GM21528 (cell line): ENCODE measurements around the gene PPM1A.
A peak's percentile ranks its signal among the peaks of the same experiment; 100 is the strongest.
"Not testable (repeated sequence)": the region's sequence is repeated elsewhere in the genome, so short reads cannot be mapped to it uniquely, and the experiment has no call there.

Experiments used
- ATAC-seq: cut with Tn5 transposase; IDR thresholded peaks from one replicate; pipeline ENCODE4 v1.9.1; 2021; ENCODE audit warnings: mild to moderate bottlenecking, moderate library complexity; ENCODE audit not compliant: unreplicated experiment, low FRiP score

Gene PPM1A

DNA sequence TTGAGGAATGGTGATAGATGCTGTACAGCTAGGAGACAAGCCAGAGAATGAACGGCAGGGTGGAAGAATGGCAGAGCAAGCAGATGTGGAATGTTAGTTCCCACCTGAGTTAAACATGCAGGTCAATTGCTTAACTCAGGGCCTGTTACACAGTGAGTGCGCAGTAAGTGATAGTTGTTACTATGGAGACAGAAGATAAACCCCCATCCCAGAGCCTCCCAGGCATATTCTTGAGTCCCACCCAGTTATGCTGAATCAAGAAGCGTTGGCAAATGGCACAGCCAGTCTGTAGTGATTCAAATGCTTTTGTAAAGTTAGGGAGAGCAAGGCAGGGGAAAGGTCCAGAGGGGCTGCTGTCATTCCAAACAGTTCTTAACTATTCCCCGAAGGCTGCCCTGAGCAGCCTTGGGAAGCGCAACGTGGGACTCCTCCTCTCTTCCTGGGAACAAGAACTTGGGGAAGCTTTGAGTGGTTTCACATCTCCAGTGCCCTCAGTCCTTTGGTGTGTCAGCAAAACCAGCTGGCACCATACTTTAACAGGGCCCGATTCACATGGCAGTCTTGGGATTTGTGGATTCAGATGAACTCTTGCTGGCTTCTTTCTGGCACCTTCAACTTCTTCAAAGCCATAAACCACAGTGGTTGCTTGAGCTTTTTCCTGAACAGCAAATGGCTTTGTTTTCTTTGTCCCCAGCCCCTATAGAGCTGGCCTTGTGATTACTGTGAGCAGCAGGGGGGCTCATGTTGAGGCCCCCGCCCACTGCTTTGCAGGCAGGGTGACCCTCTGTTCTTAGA is 66.4 kb downstream of the PPM1A start:
- ATAC-seq, result no peak

- no peak for ATAC-seq
Observed at GRCh38 chr14:60317609-60318008, 68.6 kb downstream of the PPM1A start.

GRCh38 chr14:60320860-60321259 is 71.8 kb downstream of the PPM1A start:
- ATAC-seq, result not testable (repeated sequence)

GRCh38 chr14:60323199-60323896 is 74.3 kb downstream of the PPM1A start:
- ATAC-seq, result no peak

DNA sequence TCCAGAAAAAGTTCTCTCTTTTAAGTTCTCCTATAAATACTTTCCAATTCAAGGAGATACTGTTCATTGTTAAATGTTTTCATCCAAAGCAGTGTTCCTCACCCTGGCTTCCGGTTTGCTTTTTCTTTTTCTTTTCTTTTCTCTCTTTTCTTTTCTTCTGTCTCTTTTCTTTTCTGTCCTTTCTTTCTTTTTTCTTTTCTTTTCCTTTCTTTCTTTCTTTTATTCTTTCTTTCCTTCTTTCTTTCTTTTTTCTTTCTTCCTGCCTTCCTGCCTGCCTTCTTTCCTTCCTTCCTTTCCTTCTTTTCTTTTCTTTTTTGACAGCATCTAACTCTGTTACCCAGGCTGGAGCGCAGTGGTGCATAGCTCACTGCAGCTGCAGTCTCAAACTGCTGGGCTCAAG is 75.8 kb downstream of the PPM1A start:
- no peak for ATAC-seq

GRCh38 chr14:60326274-60326673 is 77.3 kb downstream of the PPM1A start:
- ATAC-seq, result no peak

- ATAC-seq, result peak; percentile 63
Observed at GRCh38 chr14:60327447-60328331, 78.7 kb downstream of the PPM1A start.

DNA sequence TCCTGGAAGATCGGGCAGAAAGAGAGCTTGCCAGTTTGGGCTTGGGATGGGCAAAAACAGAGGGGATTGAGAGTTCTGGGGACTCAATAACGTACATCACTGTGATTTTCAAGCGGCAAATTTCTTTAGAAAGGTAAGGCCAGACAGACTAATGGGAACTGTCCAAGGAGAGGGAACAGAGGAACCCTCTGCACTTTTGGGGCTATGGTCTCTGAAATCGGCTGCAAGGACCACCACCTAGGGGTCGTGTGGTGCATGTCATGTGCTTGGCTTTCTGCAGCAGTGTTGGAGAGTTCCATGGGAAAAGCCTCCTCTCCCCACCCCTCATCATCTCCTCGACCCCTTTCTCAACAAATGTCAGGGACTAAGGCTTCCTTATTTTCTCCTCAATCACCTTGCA is 79.6 kb downstream of the PPM1A start:
- ATAC-seq, result no peak

GRCh38 chr14:60329274-60329673 is 80.3 kb downstream of the PPM1A start:
- ATAC-seq, result no peak

DNA sequence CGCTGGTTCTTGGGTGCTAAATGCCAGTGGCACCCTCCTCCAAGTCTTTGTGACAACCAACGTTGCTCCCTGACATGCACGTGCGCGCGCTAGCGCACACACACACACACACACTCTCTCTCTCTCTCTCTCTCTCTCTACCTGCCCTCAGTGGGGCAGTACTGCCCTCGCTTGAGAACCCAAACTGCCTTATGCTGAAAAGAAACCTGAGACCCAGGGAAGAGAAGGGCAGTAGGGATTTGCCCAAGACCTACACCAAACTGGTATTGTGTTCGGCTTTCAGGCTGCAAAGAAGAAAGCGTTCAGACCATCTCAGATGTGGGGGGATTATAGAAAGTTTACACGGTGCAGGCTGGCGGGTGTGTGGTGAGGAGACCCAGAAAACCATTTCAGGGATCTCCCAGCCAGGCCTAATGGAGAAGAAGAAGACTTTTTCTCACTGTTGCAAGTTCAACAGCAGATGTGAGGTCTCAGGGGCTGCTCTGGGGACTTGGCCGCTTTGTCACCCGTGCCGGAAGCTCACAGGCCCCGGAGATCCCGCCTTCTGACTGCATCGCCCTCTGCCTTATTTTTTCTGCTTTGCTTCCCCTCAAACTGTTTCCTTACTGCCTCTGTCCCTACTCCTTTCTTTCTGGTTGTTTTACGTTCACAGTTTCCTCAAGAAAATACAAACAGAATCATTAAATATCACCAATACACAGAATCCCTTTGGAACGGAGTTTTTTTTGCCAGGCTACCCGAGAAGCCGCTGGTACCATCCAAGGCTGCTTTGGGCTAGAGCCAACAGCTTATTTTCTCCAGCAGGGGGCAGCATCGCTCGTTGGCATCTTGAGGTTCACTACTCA is 82.4 kb downstream of the PPM1A start:
- ATAC-seq, result peak; percentile 79

GRCh38 chr14:60332046-60332399 is 83.0 kb downstream of the PPM1A start:
- ATAC-seq, result no peak

GRCh38 chr14:60332869-60333268 is 83.8 kb downstream of the PPM1A start:
- no peak for ATAC-seq

DNA sequence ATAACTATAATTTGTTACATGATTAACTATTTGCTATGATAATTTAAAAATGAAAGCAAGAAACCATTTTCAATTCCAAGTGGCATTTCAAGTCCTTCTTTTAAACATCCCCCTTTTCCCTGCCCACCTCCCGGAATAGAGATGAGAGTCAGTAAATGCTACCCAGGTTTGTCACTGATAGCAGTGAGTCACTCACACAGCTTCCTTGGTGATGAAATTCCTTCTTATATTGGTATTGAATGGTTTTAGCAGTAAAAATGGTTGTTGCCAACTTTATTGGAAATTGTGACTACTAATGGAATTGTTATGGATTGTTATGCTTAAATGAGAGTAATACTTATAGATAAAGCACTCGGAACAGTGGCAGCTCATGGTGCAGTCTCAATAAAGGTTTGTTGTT is 90.5 kb downstream of the PPM1A start:
- ATAC-seq, result no peak

DNA sequence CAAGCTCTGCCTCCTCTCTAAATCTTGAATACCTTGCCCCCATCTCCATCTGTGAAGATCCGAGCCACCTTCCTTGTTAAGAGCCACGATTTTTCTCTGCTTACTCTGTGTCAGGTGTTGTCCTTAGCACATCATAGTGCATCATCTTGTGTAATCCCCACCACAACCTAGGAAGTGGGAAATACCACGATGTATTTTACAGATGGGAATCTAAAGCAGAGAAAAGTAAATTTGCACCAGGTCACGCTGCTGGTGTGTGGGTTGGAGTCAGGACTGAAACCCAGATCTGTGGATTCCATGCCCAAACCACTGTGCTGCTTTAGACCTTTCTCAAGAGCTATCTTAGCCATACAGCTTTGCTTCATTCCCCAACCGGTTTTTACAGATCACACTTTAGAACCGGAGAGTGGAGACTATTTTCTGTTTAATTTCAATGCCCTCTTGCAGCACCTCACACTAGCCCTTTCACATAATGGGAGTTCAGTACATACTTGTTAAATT is 94.6 kb downstream of the PPM1A start:
- no peak for ATAC-seq

GRCh38 chr14:60344751-60345150 is 95.7 kb downstream of the PPM1A start:
- ATAC-seq, result no peak

GRCh38 chr14:60346706-60347105 is 97.7 kb downstream of the PPM1A start:
- no peak for ATAC-seq

DNA sequence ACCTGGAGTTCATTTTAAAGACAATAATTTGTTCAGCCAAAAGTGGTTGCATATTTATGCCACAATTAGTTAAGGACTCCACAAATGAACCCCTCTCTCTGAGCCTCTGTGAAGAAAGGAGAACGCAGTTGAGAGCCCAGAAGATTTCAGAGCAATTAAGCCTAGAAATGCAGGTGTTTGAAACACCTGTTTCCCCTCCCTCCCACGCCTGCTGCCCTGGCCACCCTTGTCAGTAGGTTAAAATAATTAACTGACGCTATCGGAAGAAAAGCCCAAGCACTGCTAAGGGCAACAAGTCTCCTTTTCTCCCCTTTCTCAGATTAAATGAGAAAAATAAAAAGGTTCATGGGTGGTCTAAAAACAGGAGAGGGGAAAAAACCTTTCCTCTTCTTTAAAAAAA is 99.2 kb downstream of the PPM1A start:
- ATAC-seq, result no peak
